Endothelial cell of umbilical vein (primary cell): ENCODE measurements around the gene ARHGAP20.

Experiments
- EZH2 ChIP-seq: IDR thresholded peaks from 2 replicates; pipeline ENCODE4 v1.6.1; 2012; ENCODE audit warnings: borderline replicate concordance, low read depth, mild to moderate bottlenecking, moderate library complexity, low read length, inconsistent platforms; ENCODE audit not compliant: severe bottlenecking
- POLR2AphosphoS5 ChIP-seq: IDR thresholded peaks from 2 replicates; pipeline ENCODE4 v1.6.1; 2012; ENCODE audit warnings: low read depth, mild to moderate bottlenecking, control low read depth, low read length, moderate library complexity; ENCODE audit not compliant: insufficient read depth

DNA sequence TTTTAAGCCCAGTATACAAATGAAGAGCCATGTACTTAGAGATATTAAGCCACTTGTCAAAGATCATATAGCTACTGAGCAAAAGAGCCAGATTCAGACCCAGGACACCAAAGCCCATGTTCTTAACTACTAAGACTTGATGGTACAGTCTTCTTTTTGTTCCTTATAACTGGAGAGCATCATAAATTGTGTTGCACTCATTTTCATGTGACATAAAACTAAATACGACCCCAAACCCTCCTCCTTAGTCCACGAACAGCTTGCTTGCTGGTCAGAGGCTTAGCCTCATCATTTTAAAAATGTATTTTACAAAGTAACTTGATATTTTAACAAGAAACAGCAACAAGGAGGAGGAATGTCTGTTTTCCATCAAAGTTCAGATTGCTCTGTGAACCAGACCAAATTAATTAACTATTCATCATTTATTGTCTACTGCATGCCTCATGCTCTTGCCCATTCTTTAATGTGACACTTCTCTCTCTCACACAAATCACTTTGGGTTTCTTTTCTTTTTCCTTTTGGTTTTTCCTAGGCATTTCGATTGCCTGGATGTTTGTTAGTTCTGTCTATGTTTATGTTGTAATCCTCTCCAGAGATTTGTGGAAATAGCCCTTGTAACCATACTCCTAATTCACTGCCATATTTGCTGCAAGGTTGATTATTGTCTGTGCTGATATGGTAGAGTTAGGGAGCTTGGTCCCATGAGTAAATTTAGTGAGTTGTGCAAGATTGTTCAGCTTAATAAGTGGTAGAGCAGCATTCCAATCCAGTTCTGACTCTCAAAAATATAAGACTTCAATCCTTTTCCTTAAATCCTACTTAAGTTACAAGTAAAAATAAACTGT is 8.4 kb upstream of the ARHGAP20 start:
- TF ChIP-seq POLR2AphosphoS5, result no peak
- no peak for TF ChIP-seq EZH2
